ENCODE measurements around the gene PTGS1.
A peak's percentile ranks its signal among the peaks of the same experiment; 100 is the strongest.
"Not testable (repeated sequence)": the region's sequence is repeated elsewhere in the genome, so short reads cannot be mapped to it uniquely, and the experiment has no call there.

PTGS1 gene

GRCh38 chr9:122403381-122404000 lies 32.7 kb downstream of the PTGS1 start:
- Histone ChIP-seq H3K4me3 (no peak overlapping the region), H4K20me1 (no peaks in the 10 kb centered on the region), H3K9me3 (replicated peaks in 1 of 11) (peaks cover 16 to 32% (median 21%) of the 10 kb centered on the region in 11 experiments; a peak in 20 of 22 replicates), H3K36me3 (no peaks in the 10 kb centered on the region), H3K27me3 (no peaks in the 10 kb centered on the region), H3K4me1 (peaks cover 0 to 21% (median 7%) of the 10 kb centered on the region in 10 experiments; a peak in 12 of 20 replicates), H3K9ac (no peak overlapping the region), H3K4me2 (no peak overlapping the region), H3K27ac (no peak overlapping the region)
- no peak for TF ChIP-seq Cebpa-rat (IDR thresholded peaks at IDR 0.05)

- H3K4me3 ChIP-seq, H3K27ac ChIP-seq, H4K20me1 ChIP-seq, H3K27me3 ChIP-seq, H3K4me2 ChIP-seq, H3K9ac ChIP-seq, H3K36me3 ChIP-seq: not testable (repeated sequence)
- H3K4me1 ChIP-seq: peaks cover 0 to 21% (median 7%) of the 10 kb centered on the region in 10 experiments; a peak in 12 of 20 replicates
- H3K9me3 ChIP-seq (replicated peaks in 1 of 11): peaks cover 12 to 28% (median 16%) of the 10 kb centered on the region in 11 experiments; a peak in 19 of 22 replicates
Measured at GRCh38 chr9:122405304-122406069, 34.7 kb downstream of the PTGS1 start.

- H3K27me3 ChIP-seq: no peaks in the 10 kb centered on the region
- peaks cover 0 to 21% (median 7%) of the 10 kb centered on the region in 10 experiments; a peak in 12 of 20 replicates for H3K4me1 ChIP-seq
- no peak overlapping the region for H3K4me3 ChIP-seq
- no peaks in the 10 kb centered on the region for H3K36me3 ChIP-seq
- H3K9me3 ChIP-seq (replicated peaks in 1 of 11): peaks cover 12 to 28% (median 16%) of the 10 kb centered on the region in 11 experiments; a peak in 19 of 22 replicates
- H3K4me2 ChIP-seq: no peak overlapping the region
- H3K27ac ChIP-seq: no peak overlapping the region
- no peak overlapping the region for H3K9ac ChIP-seq
- no peaks in the 10 kb centered on the region for H4K20me1 ChIP-seq
- no peak for TF ChIP-seq Cebpa-rat (IDR thresholded peaks at IDR 0.05)
Measured at GRCh38 chr9:122406070-122406890, 35.5 kb downstream of the PTGS1 start.

GRCh38 chr9:122414108-122414507 lies 43.3 kb downstream of the PTGS1 start:
- not testable (repeated sequence) for H3K4me3 ChIP-seq, H3K36me3 ChIP-seq, H3K27me3 ChIP-seq, H3K4me1 ChIP-seq, H4K20me1 ChIP-seq, H3K27ac ChIP-seq, H3K4me2 ChIP-seq, H3K9ac ChIP-seq
- peaks cover 32 to 50% (median 44%) of the 10 kb centered on the region in 11 experiments for H3K9me3 ChIP-seq (replicated peaks in 1 of 11)

- no peaks in the 10 kb centered on the region for H3K27me3 ChIP-seq
- H4K20me1 ChIP-seq: no peaks in the 10 kb centered on the region
- H3K9ac ChIP-seq: no peak overlapping the region
- H3K4me3 ChIP-seq: no peak overlapping the region
- no peak overlapping the region for H3K4me2 ChIP-seq
- no peak overlapping the region for H3K27ac ChIP-seq
- 0 out of 20 replicates have a peak, but pooled peaks cover 0 to 5% (median 0%) of the 10 kb centered on the region in 10 experiments for H3K4me1 ChIP-seq
- peaks cover 0 to 3% (median 0%) of the 10 kb centered on the region in 11 experiments; a peak in 1 of 22 replicates for H3K36me3 ChIP-seq
- H3K9me3 ChIP-seq (replicated peaks in 1 of 11): peaks cover 66 to 83% (median 79%) of the 10 kb centered on the region in 11 experiments
- TF ChIP-seq Cebpa-rat (IDR thresholded peaks at IDR 0.05): no peak
Measured at GRCh38 chr9:122418016-122418415, 47.2 kb downstream of the PTGS1 start.

GRCh38 chr9:122420315-122420714 lies 49.5 kb downstream of the PTGS1 start:
- H3K27ac ChIP-seq: no peak overlapping the region
- H3K36me3 ChIP-seq: peaks cover 0 to 3% (median 0%) of the 10 kb centered on the region in 11 experiments; a peak in 1 of 22 replicates
- no peak overlapping the region for H3K4me2 ChIP-seq
- peaks cover 0 to 6% (median 2%) of the 10 kb centered on the region in 10 experiments; a peak in 5 of 20 replicates for H3K4me1 ChIP-seq
- H3K27me3 ChIP-seq: no peaks in the 10 kb centered on the region
- H3K9me3 ChIP-seq (replicated peaks in 1 of 11): peaks cover 59 to 79% (median 68%) of the 10 kb centered on the region in 11 experiments
- no peak overlapping the region for H3K9ac ChIP-seq
- TF ChIP-seq Cebpa-rat (IDR thresholded peaks at IDR 0.05): no peak
- no peaks in the 10 kb centered on the region for H4K20me1 ChIP-seq
- H3K4me3 ChIP-seq: no peak overlapping the region; a peak in 1 of 20 replicates

GRCh38 chr9:122425087-122425486 lies 54.3 kb downstream of the PTGS1 start:
- Histone ChIP-seq H3K4me1 (peaks cover 0 to 9% (median 4%) of the 10 kb centered on the region in 10 experiments; a peak in 5 of 20 replicates), H3K9ac (no peak overlapping the region), H3K27me3 (no peaks in the 10 kb centered on the region), H3K4me3 (no peak overlapping the region), H3K4me2 (peak overlapping the region in 5 of 11 experiments; percentile 1 to 14 (median 8); a peak in 5 of 22 replicates), H3K9me3 (replicated peaks in 1 of 11) (peaks cover 23 to 38% (median 30%) of the 10 kb centered on the region in 11 experiments), H3K27ac (no peak overlapping the region), H3K36me3 (peaks cover 0 to 3% (median 0%) of the 10 kb centered on the region in 11 experiments; a peak in 1 of 22 replicates), H4K20me1 (no peaks in the 10 kb centered on the region)
- no peak for TF ChIP-seq Cebpa-rat (IDR thresholded peaks at IDR 0.05)

GRCh38 chr9:122426723-122427122 lies 55.9 kb downstream of the PTGS1 start:
- Histone ChIP-seq H3K27me3 (no peaks in the 10 kb centered on the region), H3K9me3 (replicated peaks in 1 of 11) (peaks cover 7 to 32% (median 15%) of the 10 kb centered on the region in 11 experiments), H3K36me3 (no peaks in the 10 kb centered on the region), H3K4me2 (no peak overlapping the region), H4K20me1 (no peaks in the 10 kb centered on the region), H3K4me1 (peaks cover 0 to 9% (median 4%) of the 10 kb centered on the region in 10 experiments; a peak in 5 of 20 replicates), H3K27ac (no peak overlapping the region), H3K9ac (no peak overlapping the region), H3K4me3 (no peak overlapping the region)
- no peak for TF ChIP-seq Cebpa-rat (IDR thresholded peaks at IDR 0.05)

- Histone ChIP-seq H3K4me3 (no peak overlapping the region), H3K9ac (no peak overlapping the region), H3K27ac (no peak overlapping the region), H4K20me1 (no peaks in the 10 kb centered on the region; a peak in 1 of 22 replicates), H3K4me1 (no peaks in the 10 kb centered on the region), H3K27me3 (no peaks in the 10 kb centered on the region), H3K4me2 (no peak overlapping the region), H3K36me3 (no peaks in the 10 kb centered on the region), H3K9me3 (replicated peaks in 1 of 11) (peaks cover 8 to 39% (median 14%) of the 10 kb centered on the region in 11 experiments)
- TF ChIP-seq Cebpa-rat (IDR thresholded peaks at IDR 0.05): no peak
Measured at GRCh38 chr9:122442568-122442967, 71.7 kb downstream of the PTGS1 start.

Data from BLaER1 treated with 17β-estradiol and CSF1 and Interleukin-3, amounts not matched to agents 10 nM and 100 nM (cell line).